Ramos (cell line): ENCODE measurements around the gene POLR3K.

Experiments
- in situ Hi-C: fragments of 300-500 bp; cut with MboI; formaldehyde crosslinking; loops from one replicate; pipeline ENCODE4 v1.14.3; 2022; ENCODE audit warnings: low sequenced_read_pairs; ENCODE audit not compliant: unreplicated experiment

POLR3K gene

GRCh38 chr16:66309-67182, 13.1 kb upstream of the POLR3K start:
- in situ Hi-C loops: no loop called here

GRCh38 chr16:65745-66144, 12.3 kb upstream of the POLR3K start:
- in situ Hi-C loops: no loop called here

GRCh38 chr16:64914-65255, 11.5 kb upstream of the POLR3K start:
- in situ Hi-C loops: no loop called here

GRCh38 chr16:63998-64913, 10.8 kb upstream of the POLR3K start:
- in situ Hi-C loops: no loop called here

GRCh38 chr16:63466-63865, 10.1 kb upstream of the POLR3K start:
- in situ Hi-C loops: no loop called here

- in situ Hi-C loops: no loop called here
These were observed 9.6 kb upstream of the POLR3K start for GRCh38 chr16:62968-63391.

GRCh38 chr16:62283-62967, 9.0 kb upstream of the POLR3K start:
- in situ Hi-C loops: no loop called here

GRCh38 chr16:61879-62281, 8.5 kb upstream of the POLR3K start:
- in situ Hi-C loops: no loop called here

- in situ Hi-C loops: no loop called here
These were observed 7.8 kb upstream of the POLR3K start for GRCh38 chr16:60929-61878.

- in situ Hi-C loops: no loop called here
These were observed 6.8 kb upstream of the POLR3K start for GRCh38 chr16:60166-60565.

- in situ Hi-C loops: no loop called here
These were observed 6.1 kb upstream of the POLR3K start for GRCh38 chr16:59440-60059.

GRCh38 chr16:58491-59439, 5.4 kb upstream of the POLR3K start:
- in situ Hi-C loops: no loop called here

- in situ Hi-C loops: no loop called here
These were observed 4.3 kb upstream of the POLR3K start for GRCh38 chr16:57711-58110.

GRCh38 chr16:56231-56927, 3.0 kb upstream of the POLR3K start:
- in situ Hi-C loops: no loop called here

GRCh38 chr16:55571-56136, 2.2 kb upstream of the POLR3K start:
- in situ Hi-C loops: no loop called here

GRCh38 chr16:54237-54581, 801 bp upstream of the POLR3K start:
- in situ Hi-C loops: no loop called here
